Right lobe of liver (tissue), 4 donors: ENCODE measurements around the gene PLEKHG3.

Experiments used
- POLR2A ChIP-seq: fragments of 450-650 bp; IDR thresholded peaks from one replicate; pipeline ENCODE4 v1.6.1; 2017; ENCODE audit warnings: antibody characterized with exemption, mild to moderate bottlenecking
- TF ChIP-seq, protein P1 (sequence below), 4 donors: fragments of 200-600 bp in 3 of 4; fragments of 450-650 bp in 1 of 4; IDR thresholded peaks; one replicate each; pipeline versions ENCODE4 v1.5.1 to v1.8.0; 2016 to 2022; ENCODE audit warnings: antibody characterized with exemption in 4 of 4, mild to moderate bottlenecking in 2 of 4
- donor health status: DM: no; HTN: no; CAD: no.
- donor health status: DM: no; HTN: no; CAD: no.
- donor health status: DM: no; HTN: yes; CAD: no.

DNA sequence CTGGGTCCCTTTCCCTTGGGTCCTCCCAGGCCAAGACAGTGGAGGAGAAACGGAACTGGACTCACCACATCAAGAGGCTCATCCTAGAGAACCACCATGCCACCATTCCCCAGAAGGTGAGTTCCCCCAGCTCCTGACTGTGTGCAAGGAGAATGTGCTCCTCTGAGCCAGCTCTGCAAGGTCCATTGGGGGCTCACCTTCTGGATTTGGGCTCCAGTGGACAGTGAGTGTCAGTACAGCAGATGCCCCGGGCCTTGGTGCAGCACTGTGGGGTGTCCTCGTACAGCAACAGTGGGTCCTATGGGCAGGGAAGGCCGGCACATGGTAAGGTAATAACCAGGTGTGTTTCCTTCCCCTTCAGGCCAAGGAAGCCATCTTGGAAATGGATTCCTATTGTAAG lies 27.8 kb downstream of the PLEKHG3 start:
- TF ChIP-seq, protein P1, sequence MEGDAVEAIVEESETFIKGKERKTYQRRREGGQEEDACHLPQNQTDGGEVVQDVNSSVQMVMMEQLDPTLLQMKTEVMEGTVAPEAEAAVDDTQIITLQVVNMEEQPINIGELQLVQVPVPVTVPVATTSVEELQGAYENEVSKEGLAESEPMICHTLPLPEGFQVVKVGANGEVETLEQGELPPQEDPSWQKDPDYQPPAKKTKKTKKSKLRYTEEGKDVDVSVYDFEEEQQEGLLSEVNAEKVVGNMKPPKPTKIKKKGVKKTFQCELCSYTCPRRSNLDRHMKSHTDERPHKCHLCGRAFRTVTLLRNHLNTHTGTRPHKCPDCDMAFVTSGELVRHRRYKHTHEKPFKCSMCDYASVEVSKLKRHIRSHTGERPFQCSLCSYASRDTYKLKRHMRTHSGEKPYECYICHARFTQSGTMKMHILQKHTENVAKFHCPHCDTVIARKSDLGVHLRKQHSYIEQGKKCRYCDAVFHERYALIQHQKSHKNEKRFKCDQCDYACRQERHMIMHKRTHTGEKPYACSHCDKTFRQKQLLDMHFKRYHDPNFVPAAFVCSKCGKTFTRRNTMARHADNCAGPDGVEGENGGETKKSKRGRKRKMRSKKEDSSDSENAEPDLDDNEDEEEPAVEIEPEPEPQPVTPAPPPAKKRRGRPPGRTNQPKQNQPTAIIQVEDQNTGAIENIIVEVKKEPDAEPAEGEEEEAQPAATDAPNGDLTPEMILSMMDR (IDR thresholded peaks at IDR 0.05) = no peak
- no peak for TF ChIP-seq POLR2A
